Activated CD8-positive, alpha-beta T cell treated with anti-CD3 and anti-CD28 coated beads, Interleukin-2, amount 10 ng/mL, durations not matched to agents 7 days and 5 days (primary cell): ENCODE results near the gene ARHGAP31. TPM values are rescaled to one million over a fixed set of nuclear protein-coding genes. Genes with fewer than 3 reads are reported as not detected.
"Not testable (repeated sequence)": the region's sequence is repeated elsewhere in the genome, so short reads cannot be mapped to it uniquely, and the experiment has no call there.

Experiments used
- ATAC-seq: fragments of 150-1000 bp; cut with Tn5 transposase; one replicate; pipeline ENCODE4 v1.10.0; 2021; ENCODE audit warnings: moderate library complexity
- CTCF ChIA-PET: fragments of 350-600 bp; sonication (Branson Sonifier 250); formaldehyde crosslinking; loops from one replicate; lab custom pipeline; 2021; ENCODE audit warnings: antibody characterized with exemption; lab: Charles Lee
- POLR2A ChIA-PET: fragments of 350-600 bp; sonication (Branson Sonifier 250); formaldehyde crosslinking; loops from one replicate; lab custom pipeline; 2021; ENCODE audit warnings: antibody characterized with exemption; lab: Charles Lee
- DNase-seq: peaks from one replicate; pipeline ENCODE4 v3.0.0-alpha.2; 2020
- H3K27ac Mint-ChIP-seq: one replicate; pipeline ENCODE4 v1.8.0; 2021; ENCODE audit warnings: mild to moderate bottlenecking, mixed read lengths
- H3K27me3 Mint-ChIP-seq: one replicate; pipeline ENCODE4 v1.8.0; 2021; ENCODE audit warnings: low read depth, mixed read lengths
- H3K36me3 Mint-ChIP-seq: one replicate; pipeline ENCODE4 v1.8.0; 2021; ENCODE audit warnings: low read depth, mixed read lengths
- H3K4me1 Mint-ChIP-seq: one replicate; pipeline ENCODE4 v1.8.0; 2021; ENCODE audit warnings: low read depth, mixed read lengths
- H3K4me3 Mint-ChIP-seq: one replicate; pipeline ENCODE4 v1.8.0; 2021; ENCODE audit warnings: mild to moderate bottlenecking, mixed read lengths
- H3K9me3 Mint-ChIP-seq: one replicate; pipeline ENCODE4 v1.8.0; 2022; ENCODE audit warnings: mixed read lengths; ENCODE audit not compliant: insufficient read depth
- total RNA-seq, 2 experiments: library from RNA; stranded (reverse); gene quantifications; one replicate each; pipeline ENCODE4 v1.2.3, GENCODE V29; 2021

The ARHGAP31 gene
- total RNA-seq, 2 experiments from 2014 or later, result 2.3 to 2.5 TPM

- Mint-ChIP-seq H3K27me3 (no peaks in the 10 kb centered on the region), H3K36me3 (no peaks in the 10 kb centered on the region), H3K4me3 (no peak overlapping the region), H3K4me1 (peaks cover 55% of the 10 kb centered on the region), H3K27ac (no peak overlapping the region), H3K9me3 (no peaks in the 10 kb centered on the region)
- CTCF ChIA-PET, result interaction anchor here (1.0 to 1.1 kb wide), 2 partner anchors 198 to 397 kb away, joined by 3 read pairs; no protein-coding TSS in a partner anchor
- DNase-seq (no peak), ATAC-seq (no peak)
- POLR2A ChIA-PET, result interaction anchor here (1.4 to 1.7 kb wide), 2 partner anchors 26 to 56 kb away, joined by 4 read pairs; partner anchors contain the start of gene B4GALT4
Observed at GRCh38 chr3:119296727-119297122, 2.5 kb downstream of the ARHGAP31 start.

GRCh38 chr3:119297169-119297568 is 3.0 kb downstream of the ARHGAP31 start:
- POLR2A ChIA-PET, result interaction anchor here (1.0 to 1.7 kb wide), 3 partner anchors 25 to 56 kb away, joined by 4 read pairs; partner anchors contain the start of gene B4GALT4
- DNase-seq, result no peak
- no peaks in the 10 kb centered on the region for H3K36me3 Mint-ChIP-seq
- no peaks in the 10 kb centered on the region for H3K9me3 Mint-ChIP-seq
- no peak for ATAC-seq
- H3K4me3 Mint-ChIP-seq, result no peak overlapping the region
- CTCF ChIA-PET, result interaction anchor here (1.1 kb wide), 1 partner anchor 396 kb away, joined by 3 read pairs; no protein-coding TSS in a partner anchor
- no peaks in the 10 kb centered on the region for H3K27me3 Mint-ChIP-seq
- H3K27ac Mint-ChIP-seq, result no peak overlapping the region
- peaks cover 60% of the 10 kb centered on the region for H3K4me1 Mint-ChIP-seq

- no peak overlapping the region for H3K27ac Mint-ChIP-seq
- peaks cover 55% of the 10 kb centered on the region for H3K4me1 Mint-ChIP-seq
- CTCF ChIA-PET, result no interaction called here
- no peaks in the 10 kb centered on the region for H3K27me3 Mint-ChIP-seq
- H3K36me3 Mint-ChIP-seq, result peaks cover 1% of the 10 kb centered on the region
- DNase-seq (no peak), ATAC-seq (no peak)
- no peaks in the 10 kb centered on the region for H3K9me3 Mint-ChIP-seq
- POLR2A ChIA-PET, result interaction anchor here (1.7 kb wide), 1 partner anchor 58 kb away, joined by 4 read pairs; the partner anchor contains the start of gene B4GALT4
- H3K4me3 Mint-ChIP-seq, result no peak overlapping the region
Observed at GRCh38 chr3:119298565-119298941, 4.4 kb downstream of the ARHGAP31 start.

- peaks cover 43% of the 10 kb centered on the region for H3K4me1 Mint-ChIP-seq
- ATAC-seq, result no peak
Observed at GRCh38 chr3:119300991-119301391, 6.8 kb downstream of the ARHGAP31 start.

GRCh38 chr3:119301662-119302061 is 7.5 kb downstream of the ARHGAP31 start:
- CTCF ChIA-PET, result interaction anchor here (0.5 to 0.6 kb wide), 2 partner anchors 129 to 374 kb away, joined by 3 to 4 read pairs; no protein-coding TSS in a partner anchor
- no peak overlapping the region for H3K27ac Mint-ChIP-seq
- peaks cover 3% of the 10 kb centered on the region for H3K36me3 Mint-ChIP-seq
- ATAC-seq (peak; percentile 40), DNase-seq (no peak)
- peaks cover 40% of the 10 kb centered on the region for H3K4me1 Mint-ChIP-seq
- H3K27me3 Mint-ChIP-seq, result no peaks in the 10 kb centered on the region
- H3K9me3 Mint-ChIP-seq, result no peaks in the 10 kb centered on the region
- H3K4me3 Mint-ChIP-seq, result no peak overlapping the region
- POLR2A ChIA-PET, result interaction anchor here (1.0 to 1.5 kb wide), 2 partner anchors 61 to 76 kb away, joined by 3 read pairs; partner anchors contain the start of gene B4GALT4

More at GRCh38 chr3:119300991-119301391, 6.8 kb downstream of the ARHGAP31 start:
- H3K9me3 Mint-ChIP-seq, result no peaks in the 10 kb centered on the region
- DNase-seq, result no peak
- no peak overlapping the region for H3K27ac Mint-ChIP-seq
- H3K27me3 Mint-ChIP-seq, result no peaks in the 10 kb centered on the region
- ChIA-PET POLR2A (interaction anchor here (1.0 to 1.5 kb wide), 2 partner anchors 60 to 77 kb away, joined by 3 read pairs; partner anchors contain the start of gene B4GALT4), CTCF (interaction anchor here (0.5 to 0.6 kb wide), 2 partner anchors 129 to 375 kb away, joined by 3 to 4 read pairs; no protein-coding TSS in a partner anchor)
- no peak overlapping the region for H3K4me3 Mint-ChIP-seq
- peaks cover 3% of the 10 kb centered on the region for H3K36me3 Mint-ChIP-seq

- no peak for ATAC-seq
- ChIA-PET CTCF (interaction anchor here (1.2 to 1.7 kb wide), 2 partner anchors 15 to 51 kb away, joined by 4 read pairs; no protein-coding TSS in a partner anchor), POLR2A (no interaction called here)
- no peak overlapping the region for H3K4me3 Mint-ChIP-seq
- peaks cover 27% of the 10 kb centered on the region for H3K4me1 Mint-ChIP-seq
- H3K9me3 Mint-ChIP-seq, result no peaks in the 10 kb centered on the region
- H3K27me3 Mint-ChIP-seq, result no peaks in the 10 kb centered on the region
- H3K36me3 Mint-ChIP-seq, result peaks cover 3% of the 10 kb centered on the region
- no peak for DNase-seq
- no peak overlapping the region for H3K27ac Mint-ChIP-seq
Observed at GRCh38 chr3:119302697-119303551, 8.7 kb downstream of the ARHGAP31 start.

GRCh38 chr3:119304201-119304713 is 10.1 kb downstream of the ARHGAP31 start:
- Mint-ChIP-seq H3K9me3 (no peaks in the 10 kb centered on the region), H3K27ac (no peak overlapping the region), H3K27me3 (no peaks in the 10 kb centered on the region), H3K4me1 (peaks cover 19% of the 10 kb centered on the region), H3K4me3 (no peak overlapping the region), H3K36me3 (peaks cover 3% of the 10 kb centered on the region)
- ATAC-seq, result no peak
- ChIA-PET CTCF (interaction anchor here (1.7 kb wide), 2 partner anchors 10 to 49 kb away, joined by 4 read pairs; partner anchors contain the start of gene ARHGAP31), POLR2A (interaction anchor here (1.1 kb wide), 1 partner anchor 194 kb away, joined by 3 read pairs; no protein-coding TSS in a partner anchor)
- no peak for DNase-seq

GRCh38 chr3:119305286-119305685 is 11.1 kb downstream of the ARHGAP31 start:
- Mint-ChIP-seq H3K27ac (no peak overlapping the region), H3K4me3 (no peak overlapping the region), H3K36me3 (peaks cover 3% of the 10 kb centered on the region), H3K4me1 (peaks cover 19% of the 10 kb centered on the region), H3K9me3 (no peaks in the 10 kb centered on the region), H3K27me3 (no peaks in the 10 kb centered on the region)
- ATAC-seq, result no peak
- POLR2A ChIA-PET, result interaction anchor here (1.1 kb wide), 1 partner anchor 193 kb away, joined by 3 read pairs; no protein-coding TSS in a partner anchor
- CTCF ChIA-PET, result interaction anchor here (1.2 to 1.7 kb wide), 2 partner anchors 11 to 64 kb away, joined by 3 to 4 read pairs; partner anchors contain the start of gene ARHGAP31
- no peak for DNase-seq

- H3K4me1 Mint-ChIP-seq, result peaks cover 17% of the 10 kb centered on the region
- POLR2A ChIA-PET, result interaction anchor here (0.7 kb wide), 1 partner anchor 9 kb away, joined by 4 read pairs; no protein-coding TSS in a partner anchor
- DNase-seq, H3K36me3 Mint-ChIP-seq, CTCF ChIA-PET, H3K27me3 Mint-ChIP-seq, H3K27ac Mint-ChIP-seq, ATAC-seq, H3K9me3 Mint-ChIP-seq, H3K4me3 Mint-ChIP-seq: not testable (repeated sequence)
Observed at GRCh38 chr3:119306378-119306777, 12.2 kb downstream of the ARHGAP31 start.

- Mint-ChIP-seq H3K36me3 (peaks cover 1% of the 10 kb centered on the region), H3K4me1 (peaks cover 7% of the 10 kb centered on the region), H3K9me3 (no peaks in the 10 kb centered on the region), H3K4me3 (no peak overlapping the region), H3K27me3 (no peaks in the 10 kb centered on the region), H3K27ac (no peak overlapping the region)
- no peak for DNase-seq
- ChIA-PET CTCF (no interaction called here), POLR2A (no interaction called here)
- ATAC-seq, result no peak
Observed at GRCh38 chr3:119308355-119308754, 14.2 kb downstream of the ARHGAP31 start.

GRCh38 chr3:119309591-119309990 is 15.4 kb downstream of the ARHGAP31 start:
- no peak overlapping the region for H3K4me3 Mint-ChIP-seq
- POLR2A ChIA-PET, result no interaction called here
- H3K9me3 Mint-ChIP-seq, result no peaks in the 10 kb centered on the region
- CTCF ChIA-PET, result no interaction called here
- peaks cover 1% of the 10 kb centered on the region for H3K36me3 Mint-ChIP-seq
- no peak for ATAC-seq
- DNase-seq, result no peak
- H3K27me3 Mint-ChIP-seq, result no peaks in the 10 kb centered on the region
- H3K4me1 Mint-ChIP-seq, result peaks cover 7% of the 10 kb centered on the region
- no peak overlapping the region for H3K27ac Mint-ChIP-seq
